Dedifferentiated amniotic fluid mesenchymal stem cell (primary cell): ENCODE data around the gene TGM1.

Experiments
- DNase-seq: peaks from one replicate; pipeline ENCODE4 v3.0.0-alpha.2; 2016; ENCODE audit errors: extremely low spot score

Gene TGM1

GRCh38 chr14:24262821-24263733 lies at the start of gene TGM1:
TSS of gene TGM1 (minus strand) at chr14:24263177. CDS start at chr14:24262352, 825 bp downstream.
- DNase-seq = no peak

GRCh38 chr14:24311837-24312615 lies 49.0 kb upstream of the TGM1 start:
- no peak for DNase-seq

GRCh38 chr14:24310646-24311604 lies 47.9 kb upstream of the TGM1 start, which contains the start of gene LTB4R:
TSS of gene LTB4R (plus strand) at chr14:24311502. CDS start at chr14:24315652, 4,150 bp downstream.
- DNase-seq = no peak

- DNase-seq = no peak
These were observed 47.3 kb upstream of the TGM1 start for GRCh38 chr14:24310265-24310645.

GRCh38 chr14:24309538-24310264 lies 46.7 kb upstream of the TGM1 start, which contains the start of gene LTB4R2:
TSS of gene LTB4R2 (plus strand) at chr14:24310140. CDS start at chr14:24310665, 525 bp downstream.
- DNase-seq = no peak

- DNase-seq = no peak
These were observed 45.6 kb upstream of the TGM1 start for GRCh38 chr14:24308342-24309124.

- DNase-seq = peak; percentile 45
These were observed 44.8 kb upstream of the TGM1 start, which contains the start of gene CIDEB for GRCh38 chr14:24307575-24308341. TSS of gene CIDEB (minus strand) at chr14:24307977. CDS start at chr14:24307858, 119 bp downstream.

- DNase-seq = no peak
These were observed 44.2 kb upstream of the TGM1 start for GRCh38 chr14:24307156-24307574.

- DNase-seq = no peak
These were observed 41.0 kb upstream of the TGM1 start for GRCh38 chr14:24304019-24304387.

GRCh38 chr14:24300326-24300980 lies 37.5 kb upstream of the TGM1 start:
- no peak for DNase-seq

- DNase-seq = peak; percentile 79
These were observed 36.5 kb upstream of the TGM1 start, which contains the start of the genes DHRS1 and NOP9 for GRCh38 chr14:24299255-24300191. TSS of gene DHRS1 (minus strand) at chr14:24299780. CDS start at chr14:24299106, 674 bp downstream. TSS of gene NOP9 (plus strand) at chr14:24299850. CDS start at chr14:24299955, 105 bp downstream.

GRCh38 chr14:24298892-24299254 lies 35.9 kb upstream of the TGM1 start:
- peak; percentile 51 for DNase-seq

GRCh38 chr14:24297190-24297964 lies 34.4 kb upstream of the TGM1 start:
- no peak for DNase-seq

GRCh38 chr14:24296341-24297157 lies 33.6 kb upstream of the TGM1 start:
- peak; percentile 88 for DNase-seq

- no peak for DNase-seq
These were observed 30.5 kb upstream of the TGM1 start for GRCh38 chr14:24293525-24293924.
